Gastroesophageal sphincter (tissue), 4 donors: ENCODE data around the gene WNT11. TPM values are rescaled to one million over a fixed set of nuclear protein-coding genes. Genes with fewer than 3 reads are reported as not detected.
A peak's percentile ranks its signal among the peaks of the same experiment; 100 is the strongest.

Experiments used
- ATAC-seq: fragments of 150-250 bp; one replicate; pipeline ENCODE4 v1.9.1; 2016; ENCODE audit warnings: mild to moderate bottlenecking, moderate library complexity
- H3K27ac ChIP-seq, 4 donors: fragments of 200-600 bp; sonication (generic) in 3 of 4; 1 replicate in 3 of 4; 2 replicates in 1 of 4; pipeline ENCODE4 v1.5.1; 2016 to 2019
- H3K27me3 ChIP-seq: fragments of 200-600 bp; sonication (generic); one replicate; pipeline ENCODE4 v1.5.1; 2019
- H3K36me3 ChIP-seq, 2 donors: fragments of 200-600 bp; sonication (generic); one replicate each; pipeline ENCODE4 v1.5.1; 2019; ENCODE audit warnings: control low read depth in 1 of 2
- H3K4me1 ChIP-seq, 3 donors: fragments of 200-600 bp; sonication (generic); 1 replicate in 2 of 3; 2 replicates in 1 of 3; pipeline ENCODE4 v1.5.1; 2016 to 2019; ENCODE audit warnings: control low read depth in 2 of 3
- H3K4me3 ChIP-seq, 2 donors: fragments of 200-600 bp; sonication (generic); one replicate each; pipeline ENCODE4 v1.5.1; 2019; ENCODE audit warnings: mild to moderate bottlenecking in 1 of 2, moderate library complexity in 1 of 2
- H3K9me3 ChIP-seq, 3 donors: fragments of 200-600 bp; sonication (generic); one replicate each; pipeline ENCODE4 v1.5.1; 2017 to 2019; ENCODE audit warnings: control low read depth in 2 of 3
- CTCF ChIP-seq, 4 experiments: fragments of 200-600 bp in 2 of 4; fragments of 450-650 bp in 2 of 4; sonication (generic) in 1 of 4; IDR thresholded peaks; one replicate each; pipeline ENCODE4 v1.5.1; 2017 to 2019; ENCODE audit warnings: antibody characterized with exemption in 4 of 4, mild to moderate bottlenecking in 2 of 4, moderate library complexity in 2 of 4
- EP300 ChIP-seq: sonication (generic); formaldehyde crosslinking; IDR thresholded peaks from one replicate; pipeline ENCODE4 v1.6.1; 2017; ENCODE audit warnings: antibody characterized with exemption, mild to moderate bottlenecking
- POLR2A ChIP-seq, 2 donors: fragments of 450-650 bp; IDR thresholded peaks; one replicate each; pipeline ENCODE4 v1.6.1; 2017; ENCODE audit warnings: antibody characterized with exemption in 2 of 2, mild to moderate bottlenecking in 2 of 2, moderate library complexity in 1 of 2
- POLR2AphosphoS5 ChIP-seq: sonication (generic); formaldehyde crosslinking; IDR thresholded peaks from one replicate; pipeline ENCODE4 v1.6.1; 2017; ENCODE audit warnings: antibody characterized with exemption
- WGBS, 2 donors: methylation state at CpG; one replicate each; pipeline ENCODE4 v1.1.5; 2018; ENCODE audit warnings: low coverage in 1 of 2; 5-methylcytosine and 5-hydroxymethylcytosine counted together
- total RNA-seq, 4 donors: library from RNA; depleted of rRNA; stranded (reverse); fragments of >200 nt; gene quantifications; one replicate each; pipeline ENCODE4 v1.1.0, GENCODE V29; 2016

The WNT11 gene
- total RNA-seq, 4 donors from 2014 or later = 2.5 to 17.1 (median 5.4) TPM

GRCh38 chr11:76236092-76236999 is 30.0 kb upstream of the WNT11 start:
- peak overlapping the region; percentile 36 to 90 (median 86) for H3K27ac ChIP-seq
- H3K4me3 ChIP-seq = peak overlapping the region; percentile 67 to 97
- H3K36me3 ChIP-seq = no peaks in the 10 kb centered on the region
- peak; percentile 29 for ATAC-seq
- TF ChIP-seq POLR2A (IDR thresholded peaks at IDR 0.05) (no peak), POLR2AphosphoS5 (no peak), CTCF (IDR thresholded peaks at IDR 0.05) (no peak), EP300 (no peak)
- peaks cover 0 to 23% (median 10%) of the 10 kb centered on the region in 3 donors for H3K4me1 ChIP-seq
- no peaks in the 10 kb centered on the region for H3K27me3 ChIP-seq
- 17 to 19% methylated on average over 9 to 13 of the region's 44 CpGs for WGBS, 2 donors
- H3K9me3 ChIP-seq = no peaks in the 10 kb centered on the region

- H3K4me1 ChIP-seq = peaks cover 0 to 23% (median 10%) of the 10 kb centered on the region in 3 donors
- H3K27me3 ChIP-seq = no peaks in the 10 kb centered on the region
- WGBS, 2 donors = 0 to 2% methylated on average over 22 to 34 of the region's 65 CpGs
- H3K27ac ChIP-seq = peak overlapping the region; percentile 41 to 90 (median 86)
- H3K4me3 ChIP-seq = peak overlapping the region; percentile 67 to 97
- no peaks in the 10 kb centered on the region for H3K36me3 ChIP-seq
- ATAC-seq = peak; percentile 86
- no peaks in the 10 kb centered on the region for H3K9me3 ChIP-seq
- peak in 1 of 4 experiments; percentile 23 for TF ChIP-seq CTCF (IDR thresholded peaks at IDR 0.05)
- no peak for TF ChIP-seq EP300
- TF ChIP-seq POLR2A (IDR thresholded peaks at IDR 0.05) = peak; percentile 24 to 55
- TF ChIP-seq POLR2AphosphoS5 = peak; percentile 48
Measured at GRCh38 chr11:76235233-76236091, 29.2 kb upstream of the WNT11 start.

- TF ChIP-seq EP300 (no peak), CTCF (IDR thresholded peaks at IDR 0.05) (peak in 2 of 4 experiments; percentile 46), POLR2AphosphoS5 (no peak), POLR2A (IDR thresholded peaks at IDR 0.05) (peak; percentile 20 to 40)
- no peaks in the 10 kb centered on the region for H3K9me3 ChIP-seq
- H3K4me1 ChIP-seq = peaks cover 0 to 23% (median 10%) of the 10 kb centered on the region in 3 donors
- H3K4me3 ChIP-seq = peak overlapping the region; percentile 67 to 97
- no peaks in the 10 kb centered on the region for H3K36me3 ChIP-seq
- H3K27ac ChIP-seq = peak overlapping the region; percentile 41 to 90 (median 86)
- no peaks in the 10 kb centered on the region for H3K27me3 ChIP-seq
- WGBS, 2 donors = 0% methylated on average over 3 to 4 of the region's 38 CpGs
- peak; percentile 56 for ATAC-seq
Measured at GRCh38 chr11:76234416-76235232, 28.3 kb upstream of the WNT11 start.

GRCh38 chr11:76234021-76234415 is 27.7 kb upstream of the WNT11 start:
- Histone ChIP-seq H3K4me3 (peak overlapping the region in 1 of 2 donors; percentile 67), H3K4me1 (peaks cover 0 to 23% (median 10%) of the 10 kb centered on the region in 3 donors), H3K9me3 (no peaks in the 10 kb centered on the region), H3K27me3 (no peaks in the 10 kb centered on the region), H3K36me3 (no peaks in the 10 kb centered on the region), H3K27ac (peak overlapping the region; percentile 41 to 90 (median 86))
- WGBS, 2 donors = 41 to 58% methylated on average over 3 to 5 of the region's 8 CpGs
- TF ChIP-seq POLR2A (IDR thresholded peaks at IDR 0.05) (no peak), CTCF (IDR thresholded peaks at IDR 0.05) (no peak), POLR2AphosphoS5 (no peak), EP300 (no peak)
- ATAC-seq = peak; percentile 20
